Panc1 (cell line): ENCODE measurements around the gene ZNF789. TPM values are rescaled to one million over a fixed set of nuclear protein-coding genes. Genes with fewer than 3 reads are reported as not detected.

Experiments
- ATAC-seq: fragments of 200-7000 bp; cut with Tn5 transposase; 2 replicates; pipeline ENCODE4 v1.9.1; 2020; ENCODE audit warnings: mild to moderate bottlenecking, moderate library complexity
- BruUV-seq: library from RNA; stranded (reverse); fragments of 400-500 nt; replicated peaks from 2 replicates; lab custom pipeline; 2021; lab: Mats Ljungman, UMichigan
- CTCF ChIA-PET: fragments of 300-600 bp; sonication (Branson Sonifier 250); formaldehyde crosslinking; loops from one replicate; lab custom pipeline; 2022; ENCODE audit warnings: antibody characterized with exemption; lab: Charles Lee
- POLR2A ChIA-PET: fragments of 300-600 bp; sonication (Branson Sonifier 250); formaldehyde crosslinking; loops from one replicate; lab custom pipeline; 2022; ENCODE audit warnings: antibody characterized with exemption; lab: Charles Lee
- DNase-seq: peaks from one replicate; pipeline ENCODE4 v3.0.0-alpha.2; 2010; ENCODE audit warnings: low read depth, low spot score
- H3K27ac ChIP-seq: 2 replicates; pipeline ENCODE4 v1.5.1; 2011; ENCODE audit warnings: mild to moderate bottlenecking, low read length, inconsistent platforms
- H3K27me3 ChIP-seq: fragments of 200-500 bp; sonication (Bioruptor generic); 2 replicates; pipeline ENCODE4 v1.6.0; 2014; ENCODE audit warnings: low read length, inconsistent platforms; ENCODE audit not compliant: control insufficient read depth, insufficient read depth
- H3K36me3 ChIP-seq: fragments of 200-500 bp; sonication (Bioruptor generic); 2 replicates; pipeline ENCODE4 v1.5.1; 2014; ENCODE audit warnings: inconsistent platforms, mild to moderate bottlenecking, low read length, moderate library complexity; ENCODE audit not compliant: control insufficient read depth, insufficient read depth
- H3K4me1 ChIP-seq: 2 replicates; pipeline ENCODE4 v1.5.1; 2011; ENCODE audit warnings: inconsistent platforms, mild to moderate bottlenecking, low read length, moderate library complexity; ENCODE audit not compliant: control insufficient read depth, insufficient read depth
- H3K4me3 ChIP-seq, 2 experiments: 2 replicates each; pipeline ENCODE4 v1.5.1; 2011 to 2012; ENCODE audit warnings: low read depth in 2 of 2, low read length in 2 of 2, mild to moderate bottlenecking in 2 of 2, inconsistent platforms in 1 of 2, moderate library complexity in 1 of 2
- H3K9me3 ChIP-seq: fragments of 200-500 bp; sonication (Bioruptor generic); 2 replicates; pipeline ENCODE4 v1.5.1; 2014; ENCODE audit warnings: low read depth, mild to moderate bottlenecking, inconsistent platforms, low read length, moderate library complexity; ENCODE audit not compliant: control insufficient read depth, insufficient read depth
- CTCF ChIP-seq: fragments of 450-650 bp; IDR thresholded peaks from 2 replicates; pipeline ENCODE4 v1.5.1; 2017; ENCODE audit warnings: mild to moderate bottlenecking
- POLR2AphosphoS5 ChIP-seq: IDR thresholded peaks from 2 replicates; pipeline ENCODE4 v1.6.1; 2012; ENCODE audit warnings: mild to moderate bottlenecking, low read depth, low read length, moderate library complexity
- REST ChIP-seq, 2 experiments: IDR thresholded peaks; 2 replicates each; pipeline ENCODE4 v1.6.1; 2011 to 2012; ENCODE audit warnings: low read depth in 2 of 2, control low read depth in 1 of 2, low read length in 1 of 2, mild to moderate bottlenecking in 1 of 2, moderate library complexity in 1 of 2; ENCODE audit not compliant: insufficient read depth in 1 of 2
- SIN3A ChIP-seq: IDR thresholded peaks from 2 replicates; pipeline ENCODE4 v1.6.1; 2012; ENCODE audit warnings: low read depth, mild to moderate bottlenecking, low read length, moderate library complexity, borderline replicate concordance; ENCODE audit not compliant: insufficient read depth
- TCF7L2 ChIP-seq: IDR thresholded peaks from 2 replicates; pipeline ENCODE4 v1.6.1; 2011; ENCODE audit warnings: mild to moderate bottlenecking, low read depth, low read length, inconsistent platforms
- in situ Hi-C: cut with HindIII; loops from 2 replicates; pipeline ENCODE4 v1.10.0; 2016; ENCODE audit warnings: low sequenced_read_pairs, low pct_unique_long_range_greater_than_20kb
- intact Hi-C: fragments of 100-400 bp; cut with micrococcal nuclease; formaldehyde crosslinking; loops from one replicate; pipeline ENCODE4 v1.10.0; 2022; ENCODE audit not compliant: unreplicated experiment
- total RNA-seq: library from RNA; stranded (reverse); gene quantifications from one replicate; pipeline ENCODE4 v1.2.1, GENCODE V29; 2021; ENCODE audit not compliant: unreplicated experiment

The ZNF789 gene
- total RNA-seq, 1 experiment from 2014 or later, result 15.1 TPM

GRCh38 chr7:99476107-99476506 lies 3.4 kb downstream of the ZNF789 start:
- ChIA-PET CTCF (interaction anchor here (1.3 kb wide), 1 partner anchor 24 kb away, joined by 6 read pairs; the partner anchor contains the start of gene ZNF394), POLR2A (no interaction called here)
- Histone ChIP-seq H3K27ac (no peak overlapping the region), H3K27me3 (no peaks in the 10 kb centered on the region), H3K36me3 (peaks cover 4% of the 10 kb centered on the region; the same call in 1 of the 2 replicates), H3K4me3 (no peak overlapping the region), H3K4me1 (no peaks in the 10 kb centered on the region), H3K9me3 (no peaks in the 10 kb centered on the region)
- ATAC-seq, result no peak
- no TSS peak for BruUV-seq
- in situ Hi-C loops, result no loop called here
- intact Hi-C loops, result no loop called here
- TF ChIP-seq CTCF (no peak), SIN3A (no peak), REST (IDR thresholded peaks at IDR 0.05; ENCODE audit: insufficient read depth in 1 of 2, low read depth in 2 of 2, low read length in 1 of 2) (no peak), POLR2AphosphoS5 (no peak), TCF7L2 (no peak)
- DNase-seq, result no peak

GRCh38 chr7:99478464-99479440 lies 6.1 kb downstream of the ZNF789 start:
- Histone ChIP-seq H3K27me3 (no peaks in the 10 kb centered on the region), H3K4me1 (no peaks in the 10 kb centered on the region), H3K27ac (no peak overlapping the region), H3K4me3 (no peak overlapping the region), H3K36me3 (no peaks in the 10 kb centered on the region), H3K9me3 (no peaks in the 10 kb centered on the region)
- TF ChIP-seq REST (IDR thresholded peaks at IDR 0.05; ENCODE audit: insufficient read depth in 1 of 2, low read depth in 2 of 2, low read length in 1 of 2) (no peak), SIN3A (no peak)
- in situ Hi-C loops (no loop called here), intact Hi-C loops (no loop called here)
- BruUV-seq, result no TSS peak
- DNase-seq, result no peak
- ChIA-PET CTCF (interaction anchor here (0.6 kb wide), 1 partner anchor 10 kb away, joined by 4 read pairs; no protein-coding TSS in a partner anchor), POLR2A (no interaction called here)
- ATAC-seq, result peak; percentile 45
